MM.1S (cell line): ENCODE data around the gene LRRC27.

Experiments
- CTCF ChIP-seq: fragments of 300-600 bp; sonication (generic); IDR thresholded peaks from 2 replicates; pipeline ENCODE4 v1.5.1; 2016; ENCODE audit warnings: antibody characterized with exemption, low read length, mixed read lengths
- EZH2 ChIP-seq: fragments of 300-600 bp; sonication (generic); optimal IDR thresholded peaks from 2 replicates; pipeline ENCODE3; 2017; ENCODE audit warnings: low read depth, mild to moderate bottlenecking, antibody characterized with exemption, low read length, mixed read lengths

DNA sequence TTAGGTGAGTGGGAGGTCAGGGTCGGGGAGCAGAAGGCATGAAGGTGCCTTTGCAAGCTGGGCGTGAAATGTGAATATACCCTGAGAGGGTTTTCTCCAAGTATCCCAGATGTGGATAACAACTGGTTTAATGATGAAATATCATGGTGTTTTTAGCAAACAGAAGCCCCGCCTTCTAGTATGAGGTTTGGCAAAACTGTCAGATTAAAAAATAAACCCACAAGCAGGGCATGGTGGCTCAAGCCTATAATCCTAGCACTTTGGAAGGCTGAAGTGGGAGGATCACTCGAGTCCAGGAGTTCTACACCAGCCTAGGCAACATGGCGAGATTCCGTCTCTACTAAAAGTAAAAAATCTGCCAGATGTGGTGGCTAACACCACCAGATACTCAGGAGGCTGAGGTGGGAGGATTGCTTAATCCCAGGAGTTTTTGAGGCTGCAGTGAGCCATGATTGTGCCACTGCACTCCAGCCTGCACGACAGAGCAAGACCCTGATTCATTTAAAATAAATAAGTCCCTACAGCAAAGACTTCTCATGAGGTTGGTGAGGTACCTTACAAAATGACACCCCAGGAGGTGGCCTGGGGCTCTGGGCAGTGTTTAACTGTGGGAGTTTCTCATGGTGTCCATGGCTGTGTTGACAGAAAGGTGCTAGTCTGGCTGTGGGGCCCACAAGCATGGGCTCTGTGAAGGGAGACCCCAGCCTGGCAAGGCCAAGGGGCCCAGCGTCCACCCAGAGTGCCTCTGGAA is 58.4 kb downstream of the LRRC27 start:
- TF ChIP-seq CTCF (no peak), EZH2 (no peak)
